C4-2B (cell line): ENCODE results near the gene CCDC200.

Experiments used
- H3K27ac ChIP-seq: fragments of 450-650 bp; 2 replicates; pipeline ENCODE4 v1.5.1; 2017
- ZFX ChIP-seq: fragments of 450-650 bp; IDR thresholded peaks from 2 replicates; pipeline ENCODE4 v1.6.1; 2017
- TF ChIP-seq, protein P1 (sequence below): fragments of 450-650 bp; conservative IDR thresholded peaks from 2 replicates; pipeline ENCODE4 v1.5.1; 2017; ENCODE audit warnings: mild to moderate bottlenecking

The CCDC200 gene

DNA sequence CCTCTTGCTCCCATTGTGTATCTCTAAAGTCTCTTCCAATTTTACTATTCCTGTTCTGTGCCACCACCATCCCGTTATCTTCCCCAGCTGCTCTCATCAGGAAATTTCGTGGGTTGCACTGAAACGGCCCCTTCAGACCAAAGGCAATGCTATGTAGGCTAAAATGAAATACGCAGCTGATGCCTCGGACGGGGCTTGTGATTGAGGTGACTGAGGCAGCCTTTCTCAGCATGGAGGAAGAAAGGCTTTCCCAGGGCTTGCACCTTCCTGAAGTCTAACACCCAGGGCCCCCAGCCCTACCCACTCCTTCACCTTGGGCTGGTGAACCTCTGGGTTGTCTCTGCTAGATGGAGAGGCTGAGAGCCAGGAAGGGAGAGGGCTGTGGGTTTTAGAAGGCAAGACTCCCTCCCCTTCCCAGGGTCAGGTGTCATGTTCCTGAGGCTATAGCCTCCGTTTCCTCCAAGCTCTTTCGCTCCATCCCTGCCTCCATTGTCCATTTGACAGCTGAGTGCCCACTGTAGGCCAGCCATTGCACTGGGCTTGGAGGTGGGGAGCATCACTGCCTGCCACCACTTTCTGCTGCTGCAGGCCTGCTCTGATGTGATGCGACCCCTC, 7.8 kb downstream of the CCDC200 start:
- TF ChIP-seq ZFX = no peak

DNA sequence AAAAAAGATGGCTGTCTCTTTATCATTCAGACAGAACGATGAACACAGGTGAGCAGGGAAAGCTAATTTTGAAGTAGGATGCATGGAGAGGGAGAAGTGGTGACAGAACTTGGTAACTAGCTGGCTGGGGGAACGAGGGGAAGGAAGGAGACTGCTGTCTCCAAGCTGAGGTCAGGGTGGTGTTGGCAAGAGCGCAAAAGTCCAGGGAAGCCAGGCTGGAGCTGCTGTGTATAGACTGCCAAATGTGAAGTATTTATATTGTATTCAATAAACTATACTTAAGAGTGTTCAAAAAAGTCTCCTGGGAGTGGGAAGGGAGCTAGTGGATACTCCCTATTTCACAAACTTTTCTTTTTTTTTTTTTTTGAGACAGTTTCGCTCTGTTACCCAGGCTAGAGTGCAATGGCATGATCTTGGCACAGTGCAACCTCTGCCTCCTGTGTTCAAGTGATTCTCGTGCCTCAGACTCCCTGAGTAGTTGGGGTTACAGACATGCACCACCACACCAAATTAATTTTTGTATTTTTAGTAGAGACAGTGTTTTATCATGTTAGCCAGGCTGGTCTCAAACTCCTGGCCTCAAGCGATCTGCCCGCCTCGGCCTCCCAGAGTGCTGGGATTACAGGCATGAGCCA, 8.6 kb downstream of the CCDC200 start:
- TF ChIP-seq, protein P1, sequence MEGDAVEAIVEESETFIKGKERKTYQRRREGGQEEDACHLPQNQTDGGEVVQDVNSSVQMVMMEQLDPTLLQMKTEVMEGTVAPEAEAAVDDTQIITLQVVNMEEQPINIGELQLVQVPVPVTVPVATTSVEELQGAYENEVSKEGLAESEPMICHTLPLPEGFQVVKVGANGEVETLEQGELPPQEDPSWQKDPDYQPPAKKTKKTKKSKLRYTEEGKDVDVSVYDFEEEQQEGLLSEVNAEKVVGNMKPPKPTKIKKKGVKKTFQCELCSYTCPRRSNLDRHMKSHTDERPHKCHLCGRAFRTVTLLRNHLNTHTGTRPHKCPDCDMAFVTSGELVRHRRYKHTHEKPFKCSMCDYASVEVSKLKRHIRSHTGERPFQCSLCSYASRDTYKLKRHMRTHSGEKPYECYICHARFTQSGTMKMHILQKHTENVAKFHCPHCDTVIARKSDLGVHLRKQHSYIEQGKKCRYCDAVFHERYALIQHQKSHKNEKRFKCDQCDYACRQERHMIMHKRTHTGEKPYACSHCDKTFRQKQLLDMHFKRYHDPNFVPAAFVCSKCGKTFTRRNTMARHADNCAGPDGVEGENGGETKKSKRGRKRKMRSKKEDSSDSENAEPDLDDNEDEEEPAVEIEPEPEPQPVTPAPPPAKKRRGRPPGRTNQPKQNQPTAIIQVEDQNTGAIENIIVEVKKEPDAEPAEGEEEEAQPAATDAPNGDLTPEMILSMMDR = no peak
- TF ChIP-seq ZFX = no peak
- H3K27ac ChIP-seq = no peak overlapping the region

More for the DNA sequence above, 7.8 kb downstream of the CCDC200 start:
- H3K27ac ChIP-seq = no peak overlapping the region

DNA sequence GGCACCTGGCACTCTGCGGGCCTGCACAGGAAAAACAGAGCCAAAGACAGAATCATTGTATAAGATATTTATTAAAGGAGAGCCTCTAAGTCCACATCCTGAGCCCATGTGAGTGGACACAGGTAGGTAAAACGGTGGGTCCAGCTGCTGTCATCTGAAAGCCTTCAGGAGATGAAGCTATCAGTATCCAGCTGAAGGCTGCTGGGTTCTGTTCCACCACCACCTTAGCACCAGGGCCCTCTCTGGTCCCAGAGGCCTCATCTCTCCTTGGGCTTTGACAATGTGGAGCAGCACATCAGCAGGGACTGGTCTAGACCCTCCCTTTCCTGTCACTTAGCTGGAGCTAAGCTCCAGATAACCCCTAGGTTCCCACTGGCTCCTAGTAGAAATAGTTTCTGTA, 9.4 kb downstream of the CCDC200 start:
- no peak for TF ChIP-seq ZFX
- TF ChIP-seq, protein P1 = no peak
- no peak overlapping the region for H3K27ac ChIP-seq

DNA sequence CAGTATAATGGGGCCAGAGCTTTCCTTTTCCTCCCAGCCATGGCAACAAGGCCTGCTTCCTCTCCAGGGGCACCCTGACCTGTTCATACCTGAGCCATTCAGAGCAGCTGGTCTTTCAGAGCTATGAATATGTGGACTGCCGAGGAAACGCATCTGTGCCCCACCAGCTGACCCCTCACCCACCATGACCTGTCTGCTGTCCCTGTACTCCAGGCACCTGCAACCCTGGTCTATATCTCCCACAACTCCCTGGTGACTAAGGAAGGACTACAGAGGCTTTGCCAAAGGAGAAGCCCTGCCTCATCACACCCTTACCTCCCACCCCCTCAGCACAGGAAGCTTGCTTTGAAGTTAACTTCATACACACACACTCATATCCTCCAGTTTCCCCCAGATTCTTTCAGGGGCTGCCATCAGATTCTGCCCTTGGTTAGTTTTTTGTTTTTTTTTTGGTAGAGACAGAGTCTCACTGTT, 10.8 kb downstream of the CCDC200 start:
- no peak overlapping the region for H3K27ac ChIP-seq
- TF ChIP-seq, protein P1 = no peak
- TF ChIP-seq ZFX = no peak

DNA sequence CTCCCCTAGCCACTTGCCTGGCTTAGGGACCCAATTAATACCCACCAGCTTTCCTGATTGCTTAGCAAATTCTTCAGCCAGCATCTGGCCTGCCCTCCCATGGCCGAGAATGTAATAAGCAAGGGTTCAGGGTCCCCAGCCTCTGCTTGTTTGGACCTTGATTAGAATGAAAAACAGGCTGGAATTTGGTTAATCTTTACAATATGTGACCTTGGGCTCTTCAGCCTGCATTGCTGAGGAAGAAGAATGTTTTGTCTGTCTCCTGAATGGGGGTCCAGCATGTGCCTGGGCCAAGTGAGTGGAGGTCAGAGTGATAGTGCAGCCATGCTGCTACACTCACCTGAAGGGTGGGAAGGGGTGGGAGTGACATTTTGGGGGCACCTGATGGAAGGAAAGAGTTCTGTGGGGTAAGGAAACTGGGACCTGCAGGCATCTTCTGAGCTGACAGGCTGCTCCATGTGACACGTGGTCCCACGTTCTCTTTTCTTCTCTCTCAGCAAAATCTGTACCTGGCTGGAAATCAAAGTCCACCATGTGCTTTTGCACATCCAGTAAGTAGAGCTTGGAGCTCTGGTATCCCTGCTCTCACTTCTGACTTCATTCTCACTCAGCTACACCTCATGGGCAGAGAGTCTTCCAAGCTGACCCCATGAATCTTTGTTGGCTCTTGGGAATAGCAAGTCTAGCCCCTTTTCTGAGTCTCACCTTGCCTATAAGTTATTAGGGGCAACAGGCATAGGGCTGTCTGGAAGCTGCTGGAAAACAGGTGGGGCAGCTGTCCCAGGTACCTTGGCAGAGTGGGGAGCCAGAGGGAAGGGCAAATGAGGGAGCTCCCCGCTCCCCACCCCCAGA, 11.4 kb downstream of the CCDC200 start:
- TF ChIP-seq, protein P1 = no peak
- no peak for TF ChIP-seq ZFX
- H3K27ac ChIP-seq = no peak overlapping the region

DNA sequence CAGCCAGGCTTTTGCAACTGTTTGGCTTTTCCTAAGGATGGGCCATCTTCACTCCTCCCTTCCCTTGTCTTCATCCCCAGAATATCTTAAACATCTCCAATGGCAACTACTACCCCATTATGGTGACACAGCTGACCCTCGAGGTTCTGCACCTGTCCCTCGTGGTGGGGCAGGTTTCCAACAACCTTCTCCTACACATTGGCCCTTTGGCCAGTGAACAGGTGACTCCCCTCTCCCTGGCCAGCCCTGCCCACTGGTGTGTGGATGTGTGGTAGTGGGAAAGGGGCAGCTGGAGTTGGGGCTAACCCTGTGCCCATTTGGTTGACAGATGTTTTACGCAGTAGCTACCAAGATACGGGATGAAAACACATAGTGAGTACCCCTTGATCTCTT, 12.1 kb downstream of the CCDC200 start:
- no peak for TF ChIP-seq ZFX
- TF ChIP-seq, protein P1 = no peak
- no peak overlapping the region for H3K27ac ChIP-seq

DNA sequence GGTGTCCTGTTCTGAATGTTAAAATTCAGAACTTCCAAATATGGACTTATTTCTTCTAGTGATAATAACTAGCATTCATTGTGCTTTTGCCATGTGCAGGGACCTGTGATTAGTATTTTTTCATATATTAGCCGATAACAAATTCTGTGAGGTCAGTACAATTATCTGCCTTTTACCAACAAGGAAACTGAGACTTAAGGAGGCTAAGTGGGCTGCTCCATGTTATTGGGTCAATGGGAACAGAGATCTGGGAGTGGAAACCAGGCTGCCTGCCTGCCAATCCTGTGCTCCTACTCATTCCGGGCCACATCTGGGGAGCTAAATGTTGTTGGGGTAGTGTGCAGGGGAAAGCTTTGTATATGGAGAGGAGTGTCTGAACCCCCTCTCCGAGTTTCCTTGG, 13.1 kb downstream of the CCDC200 start:
- no peak for TF ChIP-seq ZFX
- TF ChIP-seq, protein P1 = no peak
- H3K27ac ChIP-seq = no peak overlapping the region
